WTC11 (cell line): Measurements from ENCODE around the gene TNP2.

Experiments
- CTCF ChIP-seq: fragments of 200-600 bp; IDR thresholded peaks from 2 replicates; pipeline ENCODE4 v1.8.0; 2022; ENCODE audit warnings: antibody characterized with exemption
- E2F4 ChIP-seq: sonication (generic); formaldehyde crosslinking; IDR thresholded peaks from 2 replicates; pipeline ENCODE4 v1.8.1; 2022; ENCODE audit warnings: low read depth, mild to moderate bottlenecking, moderate library complexity, missing genetic modification reagents, borderline replicate concordance
- FOXK1 ChIP-seq: sonication (generic); formaldehyde crosslinking; IDR thresholded peaks from 2 replicates; pipeline ENCODE4 v1.8.0; 2022; ENCODE audit warnings: mild to moderate bottlenecking, moderate library complexity, missing genetic modification reagents
- JUN ChIP-seq: sonication (generic); formaldehyde crosslinking; IDR thresholded peaks from 2 replicates; pipeline ENCODE4 v1.8.0; 2023; ENCODE audit warnings: mild to moderate bottlenecking, missing genetic modification reagents
- KAT7 ChIP-seq: sonication (generic); formaldehyde crosslinking; IDR thresholded peaks from 2 replicates; pipeline ENCODE4 v1.8.1; 2023; ENCODE audit warnings: missing genetic modification reagents, mild to moderate bottlenecking, borderline replicate concordance
- MAX ChIP-seq: sonication (generic); formaldehyde crosslinking; IDR thresholded peaks from 2 replicates; pipeline ENCODE4 v1.8.0; 2022; ENCODE audit warnings: mild to moderate bottlenecking, missing genetic modification reagents
- TEAD4 ChIP-seq: sonication (generic); formaldehyde crosslinking; IDR thresholded peaks from 2 replicates; pipeline ENCODE4 v1.8.0; 2022; ENCODE audit warnings: mild to moderate bottlenecking, missing genetic modification reagents
- ZBTB21 ChIP-seq: sonication (generic); formaldehyde crosslinking; IDR thresholded peaks from 2 replicates; pipeline ENCODE4 v1.8.1; 2023; ENCODE audit warnings: mild to moderate bottlenecking, missing genetic modification reagents, borderline replicate concordance
- ZNF281 ChIP-seq: sonication (generic); formaldehyde crosslinking; IDR thresholded peaks from 2 replicates; pipeline ENCODE4 v1.8.0; 2023; ENCODE audit warnings: mild to moderate bottlenecking, missing genetic modification reagents
- ZNF317 ChIP-seq: sonication (generic); formaldehyde crosslinking; IDR thresholded peaks from 2 replicates; pipeline ENCODE4 v1.8.1; 2023; ENCODE audit warnings: low read depth, mild to moderate bottlenecking, moderate library complexity, missing genetic modification reagents, borderline replicate concordance
- ZNF423 ChIP-seq: fragments of 250-450 bp; sonication (Bioruptor Pico); IDR thresholded peaks from 2 replicates; pipeline ENCODE4 v2.1.2; 2022; ENCODE audit warnings: mild to moderate bottlenecking, moderate library complexity
- TF ChIP-seq, protein P1 (sequence below): sonication (generic); formaldehyde crosslinking; IDR thresholded peaks from 2 replicates; pipeline ENCODE4 v1.8.0; 2022; ENCODE audit warnings: missing genetic modification reagents

GRCh38 chr16:11289202-11289601 is 20.1 kb upstream of the TNP2 start:
- TF ChIP-seq ZNF281 = no peak
- no peak for TF ChIP-seq JUN (CRISPR knock-in tag)
- no peak for TF ChIP-seq CTCF
- no peak for TF ChIP-seq MAX (CRISPR knock-in tag)
- TF ChIP-seq ZNF317 (CRISPR knock-in tag) = no peak
- TF ChIP-seq KAT7 (CRISPR knock-in tag) = no peak
- TF ChIP-seq, protein P1, sequence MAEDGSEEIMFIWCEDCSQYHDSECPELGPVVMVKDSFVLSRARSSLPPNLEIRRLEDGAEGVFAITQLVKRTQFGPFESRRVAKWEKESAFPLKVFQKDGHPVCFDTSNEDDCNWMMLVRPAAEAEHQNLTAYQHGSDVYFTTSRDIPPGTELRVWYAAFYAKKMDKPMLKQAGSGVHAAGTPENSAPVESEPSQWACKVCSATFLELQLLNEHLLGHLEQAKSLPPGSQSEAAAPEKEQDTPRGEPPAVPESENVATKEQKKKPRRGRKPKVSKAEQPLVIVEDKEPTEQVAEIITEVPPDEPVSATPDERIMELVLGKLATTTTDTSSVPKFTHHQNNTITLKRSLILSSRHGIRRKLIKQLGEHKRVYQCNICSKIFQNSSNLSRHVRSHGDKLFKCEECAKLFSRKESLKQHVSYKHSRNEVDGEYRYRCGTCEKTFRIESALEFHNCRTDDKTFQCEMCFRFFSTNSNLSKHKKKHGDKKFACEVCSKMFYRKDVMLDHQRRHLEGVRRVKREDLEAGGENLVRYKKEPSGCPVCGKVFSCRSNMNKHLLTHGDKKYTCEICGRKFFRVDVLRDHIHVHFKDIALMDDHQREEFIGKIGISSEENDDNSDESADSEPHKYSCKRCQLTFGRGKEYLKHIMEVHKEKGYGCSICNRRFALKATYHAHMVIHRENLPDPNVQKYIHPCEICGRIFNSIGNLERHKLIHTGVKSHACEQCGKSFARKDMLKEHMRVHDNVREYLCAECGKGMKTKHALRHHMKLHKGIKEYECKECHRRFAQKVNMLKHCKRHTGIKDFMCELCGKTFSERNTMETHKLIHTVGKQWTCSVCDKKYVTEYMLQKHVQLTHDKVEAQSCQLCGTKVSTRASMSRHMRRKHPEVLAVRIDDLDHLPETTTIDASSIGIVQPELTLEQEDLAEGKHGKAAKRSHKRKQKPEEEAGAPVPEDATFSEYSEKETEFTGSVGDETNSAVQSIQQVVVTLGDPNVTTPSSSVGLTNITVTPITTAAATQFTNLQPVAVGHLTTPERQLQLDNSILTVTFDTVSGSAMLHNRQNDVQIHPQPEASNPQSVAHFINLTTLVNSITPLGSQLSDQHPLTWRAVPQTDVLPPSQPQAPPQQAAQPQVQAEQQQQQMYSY = no peak
- no peak for TF ChIP-seq TEAD4 (CRISPR knock-in tag)
- TF ChIP-seq ZBTB21 (CRISPR knock-in tag) = no peak
- TF ChIP-seq ZNF423 (CRISPR knock-in tag) = no peak
- no peak for TF ChIP-seq FOXK1
- no peak for TF ChIP-seq E2F4 (CRISPR knock-in tag)
